Activated T-helper 1 cell treated with anti-CD3 and anti-CD28 coated beads, Interleukin-2, amount 50 U/mL, for 16 hours (primary cell): Measurements from ENCODE around the gene LSR.

Experiments used
- DNase-seq, 2 donors: peaks; one replicate each; pipeline ENCODE4 v3.0.0-alpha.2; 2020; ENCODE audit warnings: low read depth in 1 of 2, low spot score in 1 of 2

LSR gene

GRCh38 chr19:35266520-35267352, 17.9 kb downstream of the LSR start:
- no peak for DNase-seq

- peak in 1 of 2 donors; percentile 33 for DNase-seq
Measured at GRCh38 chr19:35267353-35267817, 18.6 kb downstream of the LSR start.

DNA sequence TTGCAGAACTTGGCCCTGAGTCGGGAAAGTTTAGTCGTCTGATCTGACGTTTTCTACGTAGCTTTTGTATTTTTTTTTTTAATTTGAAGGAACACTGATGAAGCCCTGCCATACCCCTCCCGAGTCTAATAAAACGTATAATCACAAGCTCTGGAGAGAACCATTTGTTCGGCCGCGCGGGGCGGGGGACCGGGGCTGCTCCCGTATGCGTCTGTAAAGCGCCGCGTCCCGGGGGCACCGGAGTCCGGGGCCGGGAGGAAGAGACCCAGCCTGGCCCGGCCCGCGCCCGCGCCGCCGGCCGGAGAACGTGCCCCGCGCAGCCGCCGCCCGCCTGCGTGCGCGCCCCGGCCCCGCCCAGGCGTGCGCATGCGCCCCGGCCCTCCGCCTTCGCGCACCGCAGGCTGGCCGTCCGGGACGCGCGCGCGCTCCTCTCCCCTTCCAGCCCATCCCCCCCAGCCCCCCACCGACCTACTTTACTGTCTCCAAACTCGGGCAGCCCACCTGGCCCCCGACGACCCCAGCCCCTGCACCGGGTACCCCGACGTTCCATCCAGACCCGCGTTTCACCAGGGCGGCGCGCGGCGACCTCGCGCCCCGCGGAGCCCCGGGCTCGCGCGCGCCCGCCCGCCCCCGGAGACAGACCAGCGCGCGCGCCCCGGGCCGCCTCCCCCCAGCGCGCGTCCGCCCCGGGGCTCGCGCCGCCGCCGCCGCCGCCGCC, 19.2 kb downstream of the LSR start:
- peak; percentile 51 to 69 for DNase-seq

- peak; percentile 42 to 48 for DNase-seq
Measured at GRCh38 chr19:35268536-35269437, 20.0 kb downstream of the LSR start, which contains the start of gene USF2. Gene USF2, plus strand, starts transcription at chr19:35268962. Its CDS starts 140 bp downstream, at chr19:35269102.

DNA sequence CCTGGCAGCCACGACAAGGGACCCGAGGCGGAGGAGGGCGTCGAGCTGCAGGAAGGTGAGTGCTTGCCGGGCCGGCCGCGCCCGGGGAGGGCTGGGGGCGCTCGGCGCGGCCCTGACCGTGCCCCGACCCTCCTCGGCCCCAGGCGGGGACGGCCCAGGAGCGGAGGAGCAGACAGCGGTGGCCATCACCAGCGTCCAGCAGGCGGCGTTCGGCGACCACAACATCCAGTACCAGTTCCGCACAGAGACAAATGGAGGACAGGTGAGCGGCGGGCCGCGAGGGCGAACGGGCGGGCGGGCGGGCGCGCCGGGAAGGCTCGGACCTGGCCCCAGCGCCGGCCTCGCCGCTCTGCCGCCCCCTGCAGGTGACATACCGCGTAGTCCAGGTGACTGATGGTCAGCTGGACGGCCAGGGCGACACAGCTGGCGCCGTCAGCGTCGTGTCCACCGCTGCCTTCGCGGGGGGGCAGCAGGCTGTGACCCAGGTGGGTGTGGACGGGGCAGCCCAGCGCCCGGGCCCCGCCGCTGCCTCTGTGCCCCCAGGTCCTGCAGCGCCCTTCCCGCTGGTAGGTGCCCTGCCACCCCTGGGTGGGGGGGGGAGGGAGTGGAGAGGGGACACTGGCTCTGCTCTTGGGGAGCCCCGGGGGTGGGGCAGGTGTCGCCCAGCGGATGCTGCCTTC, 20.8 kb downstream of the LSR start:
- DNase-seq = peak; percentile 54 to 67

DNA sequence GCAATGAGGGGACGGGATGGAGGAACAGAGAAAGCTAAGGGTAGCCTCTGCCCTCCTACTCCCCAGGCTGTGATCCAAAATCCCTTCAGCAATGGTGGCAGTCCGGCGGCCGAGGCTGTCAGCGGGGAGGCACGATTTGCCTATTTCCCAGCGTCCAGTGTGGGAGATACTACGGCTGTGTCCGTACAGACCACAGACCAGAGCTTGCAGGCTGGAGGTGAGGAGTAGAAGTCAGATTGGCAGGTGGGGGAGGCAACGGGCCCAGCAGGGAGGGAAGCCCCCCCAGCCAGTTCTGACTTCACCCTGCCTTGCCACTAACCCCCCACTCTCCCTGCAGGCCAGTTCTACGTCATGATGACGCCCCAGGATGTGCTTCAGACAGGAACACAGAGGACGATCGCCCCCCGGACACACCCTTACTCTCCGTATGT, 21.6 kb downstream of the LSR start:
- DNase-seq = no peak

DNA sequence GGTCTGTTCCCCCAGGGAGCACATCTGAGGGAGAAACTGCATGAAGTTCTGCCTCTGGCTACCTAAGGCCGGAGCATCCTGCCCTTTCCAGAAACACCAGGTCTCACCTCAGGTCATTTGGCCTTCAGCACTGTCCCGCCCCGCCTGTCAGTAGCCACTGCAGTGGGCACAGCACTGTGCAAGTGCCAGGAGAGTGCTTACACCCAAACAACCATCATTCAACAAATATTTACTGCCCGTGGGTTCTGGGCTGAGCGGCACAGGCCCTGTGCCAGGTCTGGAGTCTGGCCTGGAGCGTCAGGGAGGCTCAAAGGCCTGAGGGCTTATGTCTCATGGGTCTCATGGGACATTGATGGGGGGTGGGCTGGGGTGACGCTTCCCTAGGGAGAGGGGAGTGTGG, 22.7 kb downstream of the LSR start:
- no peak for DNase-seq

DNA sequence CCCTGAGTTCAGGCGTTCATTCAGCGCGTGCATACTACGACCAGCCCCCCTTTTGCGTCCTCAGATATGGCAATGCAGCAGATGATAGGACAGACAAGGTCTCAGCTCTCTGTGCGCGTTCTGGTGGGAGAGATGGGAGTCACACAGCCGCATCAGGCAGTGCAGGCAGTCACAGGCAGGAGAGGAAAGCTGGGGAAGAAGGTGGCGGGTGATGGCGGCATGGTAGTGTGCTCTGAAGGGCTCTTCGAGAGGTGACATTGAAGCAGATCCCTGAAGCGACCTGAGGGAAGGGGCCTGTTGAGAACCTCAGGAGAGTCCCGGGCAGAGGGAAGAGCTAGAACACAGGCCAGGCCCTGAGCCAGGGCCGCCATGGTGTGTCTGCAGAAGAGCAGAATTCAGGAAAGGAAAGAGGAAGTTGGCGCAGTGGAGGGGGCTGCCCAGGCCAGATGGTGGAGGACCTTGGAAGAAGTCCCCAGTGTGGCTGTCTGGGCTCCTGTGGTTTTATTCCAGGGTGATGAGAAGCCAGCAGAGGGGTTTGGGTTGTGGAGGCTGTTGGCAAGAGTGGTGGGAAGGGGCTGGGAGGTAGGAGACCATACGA, 23.4 kb downstream of the LSR start:
- no peak for DNase-seq

DNA sequence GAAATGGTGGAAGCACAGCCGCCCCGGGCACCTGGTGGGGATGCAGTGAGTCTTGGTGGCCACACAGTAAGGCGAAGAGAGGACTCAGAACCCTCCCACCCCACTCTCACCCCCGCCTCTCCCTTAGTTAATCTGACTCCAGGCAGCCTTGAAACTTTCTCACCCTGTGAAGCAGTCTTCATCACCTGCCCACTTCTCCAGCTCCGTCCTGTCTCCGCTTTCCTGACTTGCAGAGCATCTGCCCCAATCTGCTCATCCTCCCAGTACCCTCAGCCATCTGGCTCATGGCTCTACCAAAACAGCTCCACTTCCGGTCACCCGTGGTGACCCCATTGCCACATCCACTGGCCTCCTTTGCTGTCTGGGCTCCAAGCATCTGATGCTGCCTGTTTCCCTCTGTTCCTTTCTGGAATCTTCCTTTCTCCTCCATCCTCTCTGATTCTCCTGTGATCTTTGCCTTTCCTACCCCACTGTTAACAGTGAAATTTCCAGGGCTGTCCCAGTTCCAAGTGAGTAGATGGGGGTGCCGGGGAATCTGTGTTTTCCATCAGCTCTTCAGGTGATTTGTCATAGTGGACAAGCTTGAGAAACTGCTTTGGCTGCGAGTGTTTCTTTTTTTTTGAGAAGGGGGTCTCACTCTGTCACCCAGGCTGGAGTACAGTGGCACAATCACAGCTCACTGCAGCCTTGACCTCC, 24.3 kb downstream of the LSR start:
- DNase-seq = no peak

DNA sequence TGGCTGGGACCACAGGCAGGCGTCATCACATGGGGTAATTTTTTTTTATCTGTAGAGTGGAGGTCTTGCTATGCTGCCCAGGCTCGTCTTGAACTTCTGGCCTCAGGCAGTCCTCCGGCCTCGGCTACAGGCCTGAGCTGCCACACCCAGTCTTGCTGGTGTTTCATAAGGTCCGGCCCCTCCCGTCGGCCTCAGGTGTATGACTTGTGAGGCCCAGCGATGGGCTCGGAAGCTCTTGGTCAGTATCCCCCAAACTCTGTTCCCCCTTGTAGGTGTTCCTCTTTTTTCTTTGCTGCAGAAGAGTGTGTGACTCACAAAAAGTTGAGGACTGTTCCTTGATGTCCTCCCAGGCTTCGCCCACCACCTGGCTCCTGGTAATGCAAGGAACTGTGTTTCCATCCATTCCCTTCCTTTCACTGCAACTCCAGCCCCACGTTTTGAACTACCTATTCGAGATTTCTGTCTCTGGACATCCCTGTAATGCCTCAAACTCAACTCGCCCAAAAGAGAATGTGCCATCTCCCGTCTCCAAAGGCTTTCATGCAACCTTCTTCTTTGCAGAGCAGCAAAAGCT, 25.0 kb downstream of the LSR start:
- DNase-seq = no peak

GRCh38 chr19:35274323-35274722, 25.5 kb downstream of the LSR start:
- DNase-seq = no peak

- no peak for DNase-seq
Measured at GRCh38 chr19:35276706-35277281, 28.0 kb downstream of the LSR start.

DNA sequence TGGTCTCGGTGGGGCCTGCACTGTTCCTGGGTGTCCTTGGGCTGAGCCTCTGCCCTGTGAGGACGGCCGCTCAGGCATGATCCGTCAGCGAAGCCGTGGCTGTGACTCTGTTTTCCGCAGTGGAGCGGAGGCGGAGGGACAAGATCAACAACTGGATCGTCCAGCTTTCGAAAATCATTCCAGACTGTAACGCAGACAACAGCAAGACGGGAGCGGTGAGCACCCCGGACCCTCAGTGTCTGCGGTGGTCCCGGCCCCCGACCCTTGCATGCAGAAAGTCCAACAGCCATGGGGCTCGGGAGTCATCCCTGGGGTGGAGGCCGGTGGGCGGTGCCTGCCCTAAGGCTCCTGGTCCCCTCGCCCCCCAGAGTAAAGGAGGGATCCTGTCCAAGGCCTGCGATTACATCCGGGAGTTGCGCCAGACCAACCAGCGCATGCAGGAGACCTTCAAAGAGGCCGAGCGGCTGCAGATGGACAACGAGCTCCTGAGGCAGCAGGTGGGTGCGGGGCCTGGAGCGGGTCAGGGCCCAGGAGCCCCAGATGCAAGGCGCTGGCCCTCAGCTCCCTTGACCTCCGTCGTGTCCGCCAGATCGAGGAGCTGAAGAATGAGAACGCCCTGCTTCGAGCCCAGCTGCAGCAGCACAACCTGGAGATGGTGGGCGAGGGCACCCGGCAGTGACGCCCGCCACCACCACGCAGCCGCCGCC, 29.9 kb downstream of the LSR start:
- no peak for DNase-seq

DNA sequence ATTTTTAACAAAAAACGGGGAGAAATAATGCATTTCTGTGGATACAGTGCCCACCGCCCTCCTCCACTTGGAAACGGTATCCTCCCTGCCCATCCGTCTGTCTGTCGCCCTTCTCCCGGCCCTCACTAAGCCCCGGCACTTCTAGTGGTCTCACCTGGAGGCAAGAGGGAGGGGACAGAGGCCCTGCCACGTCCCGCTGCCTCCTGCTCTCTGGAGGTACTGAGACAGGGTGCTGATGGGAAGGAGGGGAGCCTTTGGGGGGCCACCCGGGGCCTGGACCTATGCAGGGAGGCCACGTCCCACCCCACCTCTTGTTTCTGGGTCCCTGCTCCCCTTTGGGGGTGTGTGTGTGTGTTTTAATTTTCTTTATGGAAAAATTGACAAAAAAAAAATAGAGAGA, 30.6 kb downstream of the LSR start:
- no peak for DNase-seq

GRCh38 chr19:35279985-35280821, 31.4 kb downstream of the LSR start:
- DNase-seq = no peak

GRCh38 chr19:35281303-35281702, 32.5 kb downstream of the LSR start:
- DNase-seq = no peak
